GM19193 (cell line): Measurements from ENCODE around the gene EIF3K.

ENCODE experiments used
- POLR2A ChIP-seq: IDR thresholded peaks from 4 replicates; pipeline ENCODE4 v1.6.1; 2011; ENCODE audit not compliant: insufficient read depth, insufficient read length; ENCODE audit errors: extremely low read depth

EIF3K gene

GRCh38 chr19:38642176-38642575, 23.2 kb downstream of the EIF3K start:
- TF ChIP-seq POLR2A = no peak

GRCh38 chr19:38644719-38645118, 25.7 kb downstream of the EIF3K start:
- TF ChIP-seq POLR2A = no peak

GRCh38 chr19:38647368-38647965, 28.5 kb downstream of the EIF3K start, which contains the start of gene ACTN4:
Gene ACTN4 (plus strand): TSS chr19:38647649. CDS start chr19:38647746, 97 bp downstream.
- TF ChIP-seq POLR2A = peak; percentile 95

GRCh38 chr19:38647966-38648768, 29.2 kb downstream of the EIF3K start:
- no peak for TF ChIP-seq POLR2A

GRCh38 chr19:38648769-38649304, 29.8 kb downstream of the EIF3K start:
- TF ChIP-seq POLR2A = no peak

- no peak for TF ChIP-seq POLR2A
Observed at GRCh38 chr19:38649305-38650171, 30.6 kb downstream of the EIF3K start.

GRCh38 chr19:38650172-38650775, 31.3 kb downstream of the EIF3K start:
- TF ChIP-seq POLR2A = no peak

- TF ChIP-seq POLR2A = no peak
Observed at GRCh38 chr19:38650911-38651584, 32.1 kb downstream of the EIF3K start.

GRCh38 chr19:38653028-38653571, 34.1 kb downstream of the EIF3K start:
- TF ChIP-seq POLR2A = no peak

- no peak for TF ChIP-seq POLR2A
Observed at GRCh38 chr19:38654628-38655055, 35.7 kb downstream of the EIF3K start.

GRCh38 chr19:38655148-38655824, 36.3 kb downstream of the EIF3K start:
- TF ChIP-seq POLR2A = no peak

GRCh38 chr19:38656171-38656981, 37.4 kb downstream of the EIF3K start:
- no peak for TF ChIP-seq POLR2A
